Activated CD4-positive, alpha-beta T cell treated with anti-CD3 and anti-CD28 coated beads, Interleukin-2, amount 50 U/mL, for 48 hours (primary cell): ENCODE measurements around the gene GALNT17.

ENCODE experiments used
- DNase-seq, 2 experiments: peaks; one replicate each; pipeline ENCODE4 v3.0.0-alpha.2; 2020

The GALNT17 gene

GRCh38 chr7:71132127-71132376, at the start of gene GALNT17:
Gene GALNT17 (plus strand): TSS chr7:71132144.
- no peak for DNase-seq

GRCh38 chr7:71095266-71095860, 36.6 kb upstream of the GALNT17 start:
- DNase-seq = no peak

GRCh38 chr7:71096351-71096750, 35.6 kb upstream of the GALNT17 start:
- no peak for DNase-seq

- no peak for DNase-seq
These were observed 25.7 kb upstream of the GALNT17 start for GRCh38 chr7:71106226-71106625.

- no peak for DNase-seq
These were observed 19.5 kb upstream of the GALNT17 start for GRCh38 chr7:71112436-71112835.

- DNase-seq = no peak
These were observed 11.8 kb upstream of the GALNT17 start for GRCh38 chr7:71120096-71120495.

- no peak for DNase-seq
These were observed 2.8 kb upstream of the GALNT17 start for GRCh38 chr7:71129126-71129525.

- no peak for DNase-seq
These were observed 1.8 kb upstream of the GALNT17 start for GRCh38 chr7:71130031-71130679.

- no peak for DNase-seq
These were observed 453 bp upstream of the GALNT17 start for GRCh38 chr7:71131256-71132126.

GRCh38 chr7:71132377-71133231, 660 bp downstream of the GALNT17 start:
- no peak for DNase-seq

- DNase-seq = no peak
These were observed 1.3 kb downstream of the GALNT17 start for GRCh38 chr7:71133232-71133622.

GRCh38 chr7:71133856-71134255, 1.9 kb downstream of the GALNT17 start:
- DNase-seq = no peak

- DNase-seq = no peak
These were observed 3.2 kb downstream of the GALNT17 start for GRCh38 chr7:71135116-71135515.

- no peak for DNase-seq
These were observed 3.7 kb downstream of the GALNT17 start for GRCh38 chr7:71135663-71136062.

- DNase-seq = no peak
These were observed 5.5 kb downstream of the GALNT17 start for GRCh38 chr7:71137479-71137878.

GRCh38 chr7:71140264-71140663, 8.3 kb downstream of the GALNT17 start:
- no peak for DNase-seq

GRCh38 chr7:71144963-71145362, 13.0 kb downstream of the GALNT17 start:
- no peak for DNase-seq

- no peak for DNase-seq
These were observed 14.3 kb downstream of the GALNT17 start for GRCh38 chr7:71145906-71146901.

GRCh38 chr7:71148098-71148497, 16.2 kb downstream of the GALNT17 start:
- DNase-seq = no peak

- DNase-seq = no peak
These were observed 23.3 kb downstream of the GALNT17 start for GRCh38 chr7:71155236-71155635.

- no peak for DNase-seq
These were observed 25.8 kb downstream of the GALNT17 start for GRCh38 chr7:71157757-71158156.

GRCh38 chr7:71165708-71166107, 33.8 kb downstream of the GALNT17 start:
- DNase-seq = no peak
